HepG2 (cell line): ENCODE results near the gene PSKH1. TPM values are rescaled to one million over a fixed set of nuclear protein-coding genes. Genes with fewer than 3 reads are reported as not detected.
"Not testable (repeated sequence)": the region's sequence is repeated elsewhere in the genome, so short reads cannot be mapped to it uniquely, and the experiment has no call there.

Experiments used
- ATAC-seq: fragments of 200-7000 bp; cut with Tn5 transposase; 3 replicates; pipeline ENCODE4 v1.9.1; 2020; ENCODE audit warnings: mild to moderate bottlenecking, moderate library complexity
- BruUV-seq: library from RNA; stranded (reverse); fragments of 400-500 nt; replicated peaks from 2 replicates; lab custom pipeline; 2021; lab: Mats Ljungman, UMichigan
- CTCF ChIA-PET: fragments of 300-600 bp; formaldehyde crosslinking; extraction: SDS; loops from one replicate; lab custom pipeline; 2021; ENCODE audit warnings: low total read pairs, inconsistent platforms, low intra/inter-chr PET ratio; lab: Yijun Ruan, JAX
- POLR2A ChIA-PET: fragments of 350-600 bp; sonication (Branson Sonifier 250); formaldehyde crosslinking; loops from one replicate; lab custom pipeline; 2020; ENCODE audit warnings: antibody characterized with exemption, inconsistent platforms; lab: Yijun Ruan, JAX
- DNase-seq: peaks from one replicate; pipeline ENCODE4 v3.0.0-alpha.2; 2015; ENCODE audit warnings: low spot score
- FAIRE-seq: peaks from 3 replicates; lab custom pipeline; 2011; peaks lifted over from hg19 to GRCh38; lab: Jason Lieb, UNC
- H2AFZ ChIP-seq: one replicate; pipeline ENCODE4 v1.6.1; 2011; ENCODE audit warnings: low read length, inconsistent platforms
- H3K27ac ChIP-seq: fragments of 300-600 bp; 3 replicates; pipeline ENCODE4 v1.8.0; 2011; ENCODE audit warnings: mixed run types, mild to moderate bottlenecking, mixed read lengths, low read length, inconsistent platforms; ENCODE audit not compliant: insufficient read depth; ENCODE audit errors: extremely low read length
- H3K27me3 ChIP-seq, 2 experiments: fragments of 200-600 bp in 1 of 2; 2 replicates in 1 of 2; 3 replicates in 1 of 2; pipeline versions ENCODE4 v1.6.0 to v1.8.0; 2011; ENCODE audit warnings: low read length in 2 of 2, mild to moderate bottlenecking in 2 of 2, moderate library complexity in 2 of 2, inconsistent platforms in 1 of 2; ENCODE audit not compliant: insufficient read depth in 2 of 2, control insufficient read depth in 1 of 2
- H3K36me3 ChIP-seq, 2 experiments: fragments of 200-600 bp in 1 of 2; replicated peaks in 1 of 2; 2 replicates in 1 of 2; 3 replicates in 1 of 2; pipeline versions ENCODE4 v1.5.1 to v1.8.0; 2011; ENCODE audit warnings: low read length in 2 of 2, inconsistent platforms in 1 of 2; ENCODE audit not compliant: insufficient read depth in 2 of 2, control insufficient read depth in 1 of 2
- H3K4me1 ChIP-seq: 2 replicates; pipeline ENCODE4 v1.5.1; 2012; ENCODE audit warnings: low read length, inconsistent platforms; ENCODE audit not compliant: insufficient read depth
- H3K4me2 ChIP-seq: 2 replicates; pipeline ENCODE4 v1.6.0; 2011; ENCODE audit warnings: low read depth, low read length, inconsistent platforms
- H3K4me3 ChIP-seq, 3 experiments: fragments of 200-600 bp in 1 of 3; sonication (generic), shearing (Covaris generic) in 1 of 3; replicated peaks in 1 of 3; 2 replicates each; pipeline ENCODE4 v1.5.1; 2011 to 2016; ENCODE audit warnings: low read length in 3 of 3, inconsistent platforms in 2 of 3, low read depth in 2 of 3, mild to moderate bottlenecking in 2 of 3, control low read depth in 1 of 3, mixed read lengths in 1 of 3; ENCODE audit not compliant: insufficient read depth in 1 of 3
- H3K79me2 ChIP-seq: one replicate; pipeline ENCODE4 v1.6.1; 2011; ENCODE audit warnings: low read length, inconsistent platforms; ENCODE audit not compliant: insufficient read depth
- H3K9ac ChIP-seq: 2 replicates; pipeline ENCODE4 v1.6.0; 2011; ENCODE audit warnings: mild to moderate bottlenecking, low read depth, low read length, inconsistent platforms; ENCODE audit not compliant: insufficient read depth
- H3K9me3 ChIP-seq: 2 replicates; pipeline ENCODE4 v1.5.1; 2012; ENCODE audit warnings: mild to moderate bottlenecking, low read length
- H4K20me1 ChIP-seq: 2 replicates; pipeline ENCODE4 v1.6.0; 2011; ENCODE audit warnings: inconsistent platforms, mild to moderate bottlenecking, low read length, moderate library complexity; ENCODE audit not compliant: insufficient read depth
- NFKB2 ChIP-seq: sonication (generic); formaldehyde crosslinking; IDR thresholded peaks from 2 replicates; pipeline ENCODE4 v1.4.0; 2020; ENCODE audit warnings: missing genetic modification reagents, borderline replicate concordance
- RBM22 ChIP-seq: fragments of 200-400 bp; formaldehyde crosslinking; optimal IDR thresholded peaks from 2 replicates; pipeline ENCODE3; 2017; ENCODE audit warnings: mild to moderate bottlenecking, low read length, moderate library complexity
- ZBTB8A ChIP-seq: sonication (generic); formaldehyde crosslinking; IDR thresholded peaks from 2 replicates; pipeline ENCODE4 v1.4.0; 2020; ENCODE audit warnings: mild to moderate bottlenecking, low read depth, missing genetic modification reagents, borderline replicate concordance
- ZNF136 ChIP-seq: sonication (generic); formaldehyde crosslinking; IDR thresholded peaks from 2 replicates; pipeline ENCODE4 v1.8.1; 2022; ENCODE audit warnings: low read depth, mild to moderate bottlenecking, moderate library complexity, missing genetic modification reagents
- WGBS: methylation state at CpG from one replicate; pipeline ENCODE4 v1.1.6; 2017; ENCODE audit warnings: low lambda C conversion rate; 5-methylcytosine and 5-hydroxymethylcytosine counted together
- in situ Hi-C: cut with HindIII; loops from 2 replicates; pipeline ENCODE4 v1.10.0; 2017; ENCODE audit warnings: low pct_unique_long_range_greater_than_20kb; ENCODE audit not compliant: extremely low pct_ligation_motif_present
- intact Hi-C: fragments of 100-400 bp; cut with micrococcal nuclease; formaldehyde crosslinking; loops from one replicate; pipeline ENCODE4 v1.10.0; 2022; ENCODE audit not compliant: unreplicated experiment
- polyA plus RNA-seq, 8 experiments: library from polyadenylated mRNA; depleted of rRNA in 3 of 8; stranded (reverse) in 7 of 8; unstranded in 1 of 8; fragments of >200 nt; fragmentation: Illumina TruSeq in 4 of 8; extraction: Trizol in 4 of 8; gene quantifications; 2 replicates each; pipeline versions ENCODE4 v1.2.1 to v1.2.3, GENCODE V29; 2011 to 2016; ENCODE audit warnings: low read depth in 4 of 8, missing spikeins in 1 of 8, mixed read lengths in 1 of 8; ENCODE audit not compliant: insufficient read depth in 1 of 8
- total RNA-seq, 5 experiments: library from RNA; depleted of rRNA; stranded (reverse); fragments of >200 nt; fragmentation: Illumina TruSeq; extraction: Trizol; gene quantifications; 2 replicates each; pipeline ENCODE4 v1.2.3, GENCODE V29; 2016; ENCODE audit warnings: low read depth in 1 of 5

Gene PSKH1
- total and polyA plus RNA-seq, 2 of the 13 experiments (the other 11 are each of a cell fraction or from before 2014, with no cell fraction given), result 8.4 to 19.1 TPM

DNA sequence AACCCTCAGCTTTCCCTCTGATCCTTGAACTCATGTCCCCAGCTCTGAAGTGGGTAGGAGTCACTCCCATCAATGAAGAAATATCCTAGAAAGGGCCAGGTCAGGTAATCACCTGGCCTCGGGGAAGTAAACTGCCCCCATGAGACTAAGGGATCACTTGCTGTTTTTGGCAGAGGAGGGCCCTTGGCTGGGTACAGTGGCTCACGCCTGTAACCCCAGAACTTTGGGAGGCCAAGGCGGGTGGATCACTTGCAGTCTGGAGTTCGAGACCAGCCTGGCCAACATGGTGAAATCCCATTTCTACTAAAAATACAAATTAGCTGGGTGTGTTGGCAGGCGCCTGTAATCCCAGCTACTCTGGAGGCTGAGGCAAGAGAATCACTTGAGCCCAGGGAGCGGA, 29.0 kb upstream of the PSKH1 start:
- peaks cover 30% of the 10 kb centered on the region; the same call in 1 of the 2 replicates for H4K20me1 ChIP-seq
- H2AFZ ChIP-seq, FAIRE-seq, H3K9me3 ChIP-seq, DNase-seq, H3K4me3 ChIP-seq, H3K4me2 ChIP-seq, intact Hi-C loops, BruUV-seq, in situ Hi-C loops, H3K27ac ChIP-seq, ATAC-seq: not testable (repeated sequence)
- CTCF ChIA-PET, result interaction anchor here (0.7 to 3.7 kb wide), 2 partner anchors 46 to 191 kb away, joined by 3 to 69 read pairs; no protein-coding TSS in a partner anchor
- peaks cover 31 to 80% of the 10 kb centered on the region in 2 experiments for H3K36me3 ChIP-seq
- 94% methylated on average over 6 of the region's 6 CpGs for WGBS
- TF ChIP-seq ZNF136 (CRISPR knock-in tag), result 0 out of 2 replicates have a peak, but pooled peaks have one; percentile 41
- TF ChIP-seq, all 625 proteins: peak for 1; not testable (repeated sequence) for 624
- POLR2A ChIA-PET, result interaction anchor here (1.0 kb wide), 1 partner anchor 9 kb away, joined by 3 read pairs; no protein-coding TSS in a partner anchor
- H3K27me3 ChIP-seq, H3K4me1 ChIP-seq, H3K9ac ChIP-seq: not testable (repeated sequence)
- peaks cover 59% of the 10 kb centered on the region for H3K79me2 ChIP-seq

DNA sequence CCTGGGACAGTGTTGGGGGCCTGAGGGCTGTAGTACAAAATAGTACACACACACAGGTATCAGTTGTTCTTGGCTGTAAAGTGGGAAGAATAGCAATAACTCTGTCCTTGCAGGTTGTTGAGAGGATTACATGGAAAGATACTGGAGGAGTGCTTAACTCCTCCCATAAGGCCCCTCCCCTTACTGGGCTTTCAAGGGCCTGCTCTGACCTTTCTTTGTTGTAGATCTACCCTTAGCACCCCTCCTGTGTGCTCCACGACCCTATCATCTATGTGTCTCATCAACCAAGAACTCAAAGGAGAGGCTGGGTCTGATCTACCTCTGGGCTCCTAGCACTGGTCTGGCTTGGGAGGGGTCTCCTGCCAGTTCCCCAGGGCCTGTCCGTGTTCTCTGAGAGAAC, 28.5 kb upstream of the PSKH1 start:
- peaks cover 28% of the 10 kb centered on the region; the same call in 1 of the 2 replicates for H4K20me1 ChIP-seq
- 92% methylated on average over 2 of the region's 2 CpGs for WGBS
- no peak overlapping the region for H3K4me2 ChIP-seq
- in situ Hi-C loops, result no loop called here
- ATAC-seq (peak; percentile 21), DNase-seq (no peak)
- no peaks in the 10 kb centered on the region for H3K4me1 ChIP-seq
- H3K4me3 ChIP-seq, result no peak overlapping the region
- no peaks in the 10 kb centered on the region for H3K9me3 ChIP-seq
- intact Hi-C loops, result no loop called here
- H3K27me3 ChIP-seq, result no peaks in the 10 kb centered on the region
- CTCF ChIA-PET, result interaction anchor here (0.7 to 3.7 kb wide), 5 partner anchors 21 to 191 kb away, joined by 3 to 69 read pairs (median 4); no protein-coding TSS in a partner anchor
- no peak overlapping the region for H3K27ac ChIP-seq
- BruUV-seq, result no TSS peak
- no peak for TF ChIP-seq ZBTB8A
- peak; percentile 37 for TF ChIP-seq RBM22
- TF ChIP-seq NFKB2, result no peak
- TF ChIP-seq, all 625 proteins: peak for 1
- H3K79me2 ChIP-seq, result peaks cover 53% of the 10 kb centered on the region
- FAIRE-seq, result no peak
- no peak overlapping the region for H2AFZ ChIP-seq
- peaks cover 33 to 80% of the 10 kb centered on the region in 2 experiments for H3K36me3 ChIP-seq
- POLR2A ChIA-PET, result interaction anchor here (1.0 kb wide), 1 partner anchor 48 kb away, joined by 3 read pairs; no protein-coding TSS in a partner anchor
- no peak overlapping the region for H3K9ac ChIP-seq
